Sigmoid colon (tissue), 7 donors: ENCODE measurements around the gene ANKDD1B. TPM values are rescaled to one million over a fixed set of nuclear protein-coding genes. Genes with fewer than 3 reads are reported as not detected.

Experiments used
- DNase-seq: peaks from one replicate; pipeline ENCODE4 v3.0.0-alpha.2; 2019
- H3K27ac ChIP-seq, 4 donors: fragments of 200-600 bp; sonication (generic); one replicate each; pipeline ENCODE4 v1.5.1; 2016 to 2019; ENCODE audit warnings: mild to moderate bottlenecking in 1 of 4
- H3K27me3 ChIP-seq, 3 donors: fragments of 200-600 bp; sonication (generic); one replicate each; pipeline ENCODE4 v1.5.1; 2019; ENCODE audit warnings: mild to moderate bottlenecking in 1 of 3
- H3K36me3 ChIP-seq, 4 donors: fragments of 200-600 bp; sonication (generic); one replicate each; pipeline ENCODE4 v1.5.1; 2016 to 2019
- H3K4me1 ChIP-seq, 4 donors: fragments of 200-600 bp; sonication (generic); one replicate each; pipeline ENCODE4 v1.5.1; 2017 to 2019
- H3K4me3 ChIP-seq, 4 donors: fragments of 200-600 bp; sonication (generic); one replicate each; pipeline ENCODE4 v1.5.1; 2017 to 2019; ENCODE audit warnings: mild to moderate bottlenecking in 2 of 4, moderate library complexity in 1 of 4
- H3K9me3 ChIP-seq, 4 donors: fragments of 200-600 bp in 3 of 4; sonication (generic) in 3 of 4; one replicate each; pipeline versions ENCODE4 v1.5.1 to v1.6.1; 2013 to 2019
- EP300 ChIP-seq, 4 donors: sonication (generic); formaldehyde crosslinking; IDR thresholded peaks; one replicate each; pipeline ENCODE4 v1.6.1; 2017; ENCODE audit warnings: antibody characterized with exemption in 4 of 4
- POLR2A ChIP-seq, 2 donors: fragments of 450-650 bp; IDR thresholded peaks; one replicate each; pipeline ENCODE4 v1.6.1; 2016; ENCODE audit warnings: antibody characterized with exemption in 2 of 2, mild to moderate bottlenecking in 2 of 2, moderate library complexity in 2 of 2
- POLR2AphosphoS5 ChIP-seq, 4 donors: sonication (generic); formaldehyde crosslinking; IDR thresholded peaks; one replicate each; pipeline ENCODE4 v1.6.1; 2017; ENCODE audit warnings: antibody characterized with exemption in 4 of 4
- WGBS, 2 donors: extraction: QIAGEN DNeasy Blood & Tissue Kit; methylation state at CpG; one replicate each; pipeline ENCODE4 v1.1.7; 2013; 5-methylcytosine and 5-hydroxymethylcytosine counted together
- intact Hi-C: fragments of 100-400 bp; cut with DNase I; formaldehyde crosslinking; loops from one replicate; pipeline ENCODE4 v1.15.1; 2023
- polyA plus RNA-seq, 3 donors: library from polyadenylated mRNA; stranded (reverse); fragments of 200-250 nt; gene quantifications; one replicate each; pipeline ENCODE4 v1.2.3, GENCODE V29; 2013
- total RNA-seq, 4 donors: library from RNA; depleted of rRNA; stranded (reverse); fragments of >200 nt; gene quantifications; one replicate each; pipeline ENCODE4 v1.1.0, GENCODE V29; 2016
- TF ChIP-seq, protein P1 (sequence below), 4 experiments: fragments of 450-650 bp in 3 of 4; fragments of 200-600 bp in 1 of 4; IDR thresholded peaks; one replicate each; pipeline ENCODE4 v1.5.1; 2016 to 2019; ENCODE audit warnings: antibody characterized with exemption in 4 of 4, mild to moderate bottlenecking in 3 of 4, moderate library complexity in 2 of 4
- donor health status: healthy with polysubstance abuse.
- donor health status: Bipolar disorder and iron deficiency.
- donor health status: healthy.

ANKDD1B gene
- total and polyA plus RNA-seq, 7 donors: 0.36 to 3.0 (median 1.8) TPM; not detected in 2

DNA sequence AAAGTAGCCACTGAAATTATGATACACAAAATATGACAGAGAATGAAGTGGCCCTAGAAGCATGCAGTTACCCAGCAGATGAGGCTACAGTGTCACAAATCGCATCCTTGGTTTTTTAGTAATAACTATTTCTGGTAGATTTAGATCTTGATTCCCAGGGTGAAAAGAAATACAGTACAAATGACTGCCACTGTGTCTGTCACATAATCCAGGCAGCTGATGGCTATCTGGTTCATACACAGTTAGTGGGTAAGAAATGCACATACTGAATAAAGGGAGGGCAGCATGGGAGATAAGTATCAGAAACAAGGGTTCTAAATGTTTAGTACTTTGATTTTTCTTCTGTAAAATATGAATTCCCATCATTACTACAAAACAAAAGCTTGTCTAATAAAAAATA lies 64.5 kb downstream of the ANKDD1B start:
- peaks cover 0 to under 1% (median 0%) of the 10 kb centered on the region in 4 donors for H3K4me1 ChIP-seq
- H3K4me3 ChIP-seq: no peak overlapping the region
- no peak for DNase-seq
- intact Hi-C loops: loop anchor here (5.0 to 10.0 kb wide), 2 partner anchors 163 to 621 kb away; partner anchors contain the start of genes CERT1, GCNT4 and POLK
- no peaks in the 10 kb centered on the region for H3K27me3 ChIP-seq
- H3K9me3 ChIP-seq: no peaks in the 10 kb centered on the region
- no peak overlapping the region for H3K27ac ChIP-seq
- TF ChIP-seq, protein P1, sequence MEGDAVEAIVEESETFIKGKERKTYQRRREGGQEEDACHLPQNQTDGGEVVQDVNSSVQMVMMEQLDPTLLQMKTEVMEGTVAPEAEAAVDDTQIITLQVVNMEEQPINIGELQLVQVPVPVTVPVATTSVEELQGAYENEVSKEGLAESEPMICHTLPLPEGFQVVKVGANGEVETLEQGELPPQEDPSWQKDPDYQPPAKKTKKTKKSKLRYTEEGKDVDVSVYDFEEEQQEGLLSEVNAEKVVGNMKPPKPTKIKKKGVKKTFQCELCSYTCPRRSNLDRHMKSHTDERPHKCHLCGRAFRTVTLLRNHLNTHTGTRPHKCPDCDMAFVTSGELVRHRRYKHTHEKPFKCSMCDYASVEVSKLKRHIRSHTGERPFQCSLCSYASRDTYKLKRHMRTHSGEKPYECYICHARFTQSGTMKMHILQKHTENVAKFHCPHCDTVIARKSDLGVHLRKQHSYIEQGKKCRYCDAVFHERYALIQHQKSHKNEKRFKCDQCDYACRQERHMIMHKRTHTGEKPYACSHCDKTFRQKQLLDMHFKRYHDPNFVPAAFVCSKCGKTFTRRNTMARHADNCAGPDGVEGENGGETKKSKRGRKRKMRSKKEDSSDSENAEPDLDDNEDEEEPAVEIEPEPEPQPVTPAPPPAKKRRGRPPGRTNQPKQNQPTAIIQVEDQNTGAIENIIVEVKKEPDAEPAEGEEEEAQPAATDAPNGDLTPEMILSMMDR (IDR thresholded peaks at IDR 0.05): no peak
- no peak for TF ChIP-seq EP300 (IDR thresholded peaks at IDR 0.05)
- TF ChIP-seq POLR2A (IDR thresholded peaks at IDR 0.05): no peak
- no peak for TF ChIP-seq POLR2AphosphoS5 (IDR thresholded peaks at IDR 0.05)
- 96 to 97% methylated on average over 1 of the region's 1 CpG for WGBS, 2 donors
- peaks cover 0 to 41% (median 0%) of the 10 kb centered on the region in 4 donors for H3K36me3 ChIP-seq

DNA sequence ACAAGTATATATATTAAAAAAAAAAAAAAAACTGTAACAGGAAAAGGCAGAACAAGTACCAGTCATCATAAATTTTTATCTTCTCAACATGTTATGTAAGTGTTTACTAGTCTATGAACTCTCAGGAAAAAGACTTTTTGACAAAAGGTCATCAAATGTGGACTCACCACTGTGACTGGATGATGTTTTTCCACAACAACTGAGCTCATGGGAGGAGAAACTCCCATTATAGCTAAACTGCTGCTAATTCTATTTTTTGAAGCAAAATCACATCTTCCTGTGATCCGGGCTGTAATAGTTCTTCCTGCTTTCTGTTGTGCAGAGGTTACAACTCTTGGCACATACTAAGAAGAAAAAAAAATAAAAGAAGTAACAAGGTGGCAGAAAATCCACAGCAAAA lies 66.4 kb downstream of the ANKDD1B start:
- H3K36me3 ChIP-seq: peaks cover 0 to 38% (median 0%) of the 10 kb centered on the region in 4 donors
- H3K27ac ChIP-seq: no peak overlapping the region
- TF ChIP-seq, protein P1 (IDR thresholded peaks at IDR 0.05): no peak
- TF ChIP-seq POLR2AphosphoS5 (IDR thresholded peaks at IDR 0.05) (no peak), EP300 (IDR thresholded peaks at IDR 0.05) (no peak), POLR2A (IDR thresholded peaks at IDR 0.05) (no peak)
- WGBS, 2 donors: 28 to 43% methylated on average over 1 of the region's 1 CpG
- H3K4me3 ChIP-seq: no peak overlapping the region
- H3K27me3 ChIP-seq: no peaks in the 10 kb centered on the region
- intact Hi-C loops: loop anchor here (5.0 to 10.0 kb wide), 2 partner anchors 165 to 623 kb away; partner anchors contain the start of genes CERT1, GCNT4 and POLK
- peaks cover 0 to 17% (median 5%) of the 10 kb centered on the region in 4 donors for H3K4me1 ChIP-seq
- no peak for DNase-seq
- no peaks in the 10 kb centered on the region for H3K9me3 ChIP-seq

DNA sequence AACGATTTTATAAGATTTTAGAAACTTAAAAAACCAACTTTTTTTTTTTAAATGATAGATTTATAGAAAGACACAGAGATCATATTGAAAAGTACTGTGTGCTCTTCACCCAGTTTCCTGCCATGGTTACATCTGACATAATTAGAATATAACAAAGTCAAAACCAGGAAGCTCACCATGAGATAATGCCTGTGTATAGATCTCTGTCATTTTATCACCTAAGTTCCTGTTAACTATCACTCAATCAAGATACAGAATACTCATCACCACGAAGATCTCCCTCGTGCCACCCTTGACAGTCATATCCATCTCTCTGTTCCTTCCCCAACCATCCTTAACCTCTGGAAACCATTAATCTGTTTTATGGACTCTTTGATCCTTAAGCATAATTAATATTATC lies 66.9 kb downstream of the ANKDD1B start:
- intact Hi-C loops: loop anchor here (5.0 to 10.0 kb wide), 2 partner anchors 166 to 623 kb away; partner anchors contain the start of genes CERT1, GCNT4 and POLK

DNA sequence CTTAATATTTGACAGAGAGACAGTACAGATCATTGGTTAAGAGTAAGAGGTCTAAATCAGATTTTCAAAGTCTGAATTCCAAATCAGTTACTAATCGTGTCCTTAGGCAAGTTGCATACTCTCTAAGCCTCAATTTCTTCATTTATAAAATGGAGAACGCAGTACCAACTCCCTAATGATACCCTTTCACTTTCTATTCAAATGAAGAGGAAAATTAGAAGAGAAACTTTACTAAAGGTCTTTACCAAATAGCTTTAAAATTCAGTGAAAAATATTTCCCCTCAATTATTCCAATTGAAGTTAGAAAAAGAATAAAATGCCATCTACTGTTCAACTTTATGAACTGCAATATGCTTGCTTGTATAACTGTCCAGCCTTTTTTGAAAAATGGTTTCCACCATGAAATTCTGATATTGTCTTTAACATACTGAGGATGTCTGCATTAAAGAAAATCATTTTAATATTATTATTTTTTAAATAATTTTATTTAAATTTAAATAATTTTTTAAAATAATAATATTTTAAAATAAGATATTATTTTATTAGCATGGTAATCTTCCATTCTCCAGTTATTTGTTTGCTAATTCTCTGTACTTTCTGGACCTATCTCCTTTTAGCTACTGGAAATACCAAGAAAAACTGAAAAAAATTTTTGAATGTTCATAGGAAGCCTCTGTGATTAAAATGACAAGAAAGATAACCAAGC lies 70.0 kb downstream of the ANKDD1B start:
- 49 to 75% methylated on average over 2 of the region's 2 CpGs for WGBS, 2 donors
- intact Hi-C loops: loop anchor here (5.0 kb wide), 1 partner anchor 344 kb away; the partner anchor contains the start of gene HMGCR
- no peak overlapping the region for H3K4me3 ChIP-seq

More for the DNA sequence above, 66.9 kb downstream of the ANKDD1B start:
- no peak overlapping the region for H3K4me3 ChIP-seq
- no peaks in the 10 kb centered on the region for H3K27me3 ChIP-seq
- no peak for DNase-seq
- no peak overlapping the region for H3K27ac ChIP-seq
- H3K4me1 ChIP-seq: peaks cover 0 to 19% (median 6%) of the 10 kb centered on the region in 4 donors
- 43 to 65% methylated on average over 3 of the region's 3 CpGs for WGBS, 2 donors
- peaks cover 0 to 33% (median 0%) of the 10 kb centered on the region in 4 donors for H3K36me3 ChIP-seq
- TF ChIP-seq POLR2AphosphoS5 (IDR thresholded peaks at IDR 0.05) (no peak), EP300 (IDR thresholded peaks at IDR 0.05) (no peak), POLR2A (IDR thresholded peaks at IDR 0.05) (no peak)
- TF ChIP-seq, protein P1 (IDR thresholded peaks at IDR 0.05): no peak
- H3K9me3 ChIP-seq: no peaks in the 10 kb centered on the region

More for the DNA sequence above, 70.0 kb downstream of the ANKDD1B start:
- DNase-seq: no peak
- H3K4me1 ChIP-seq: peaks cover 0 to 19% (median 6%) of the 10 kb centered on the region in 4 donors
- peak overlapping the region in 3 of 4 donors; percentile 20 to 45 (median 23) for H3K27ac ChIP-seq
- H3K36me3 ChIP-seq: peaks cover 0 to 17% (median 0%) of the 10 kb centered on the region in 4 donors
- TF ChIP-seq POLR2AphosphoS5 (IDR thresholded peaks at IDR 0.05): no peak
- TF ChIP-seq, protein P1 (IDR thresholded peaks at IDR 0.05): peak; percentile 13 to 75 (median 59)
- H3K27me3 ChIP-seq: no peaks in the 10 kb centered on the region
- no peaks in the 10 kb centered on the region for H3K9me3 ChIP-seq
